Liver (tissue), 9 donors: ENCODE results near the gene CHML. TPM values are rescaled to one million over a fixed set of nuclear protein-coding genes. Genes with fewer than 3 reads are reported as not detected.
A peak's percentile ranks its signal among the peaks of the same experiment; 100 is the strongest.

ENCODE experiments used
- DNase-seq: peaks from one replicate; pipeline ENCODE4 v3.0.0-alpha.2; 2017; ENCODE audit warnings: low spot score
- H3K27ac ChIP-seq, 2 donors: one replicate each; pipeline ENCODE4 v1.7.0; 2013; ENCODE audit warnings: inconsistent platforms in 2 of 2, low read length in 2 of 2, control low read depth in 1 of 2, low read depth in 1 of 2, mild to moderate bottlenecking in 1 of 2
- H3K27me3 ChIP-seq, 4 donors: one replicate each; pipeline versions ENCODE4 v1.6.1 to v1.7.0; 2013; ENCODE audit warnings: low read length in 3 of 4, inconsistent platforms in 1 of 4, mild to moderate bottlenecking in 1 of 4, moderate library complexity in 1 of 4; ENCODE audit not compliant: control insufficient read depth in 4 of 4, insufficient read depth in 4 of 4
- H3K36me3 ChIP-seq, 4 donors: one replicate each; pipeline versions ENCODE4 v1.6.1 to v1.7.0; 2013; ENCODE audit warnings: low read length in 3 of 4, mild to moderate bottlenecking in 3 of 4, low read depth in 1 of 4, moderate library complexity in 1 of 4; ENCODE audit not compliant: control insufficient read depth in 4 of 4, insufficient read depth in 3 of 4
- H3K4me1 ChIP-seq, 4 donors: one replicate each; pipeline versions ENCODE4 v1.6.1 to v1.7.0; 2013; ENCODE audit warnings: low read length in 3 of 4, mild to moderate bottlenecking in 3 of 4, moderate library complexity in 1 of 4; ENCODE audit not compliant: control insufficient read depth in 4 of 4, insufficient read depth in 4 of 4
- H3K4me3 ChIP-seq, 3 donors: one replicate each; pipeline versions ENCODE4 v1.6.1 to v1.7.0; 2013; ENCODE audit warnings: low read length in 3 of 3, control low read depth in 1 of 3, low read depth in 1 of 3, mild to moderate bottlenecking in 1 of 3
- H3K9ac ChIP-seq, 2 donors: one replicate each; pipeline ENCODE4 v1.7.0; 2013; ENCODE audit warnings: low read length in 2 of 2, mild to moderate bottlenecking in 2 of 2, moderate library complexity in 2 of 2, control low read depth in 1 of 2, low read depth in 1 of 2
- H3K9me3 ChIP-seq, 4 donors: one replicate each; pipeline versions ENCODE4 v1.6.1 to v1.7.0; 2013; ENCODE audit warnings: low read length in 3 of 4; ENCODE audit not compliant: control insufficient read depth in 4 of 4
- EGR1 ChIP-seq, 2 donors: IDR thresholded peaks; 2 replicates each; pipeline ENCODE4 v1.6.1; 2016 to 2018; ENCODE audit warnings: antibody characterized with exemption in 2 of 2, low read depth in 2 of 2
- HNF4A ChIP-seq, 2 donors: conservative IDR thresholded peaks; 2 replicates each; pipeline ENCODE4 v1.6.1; 2016; ENCODE audit warnings: antibody characterized with exemption in 2 of 2, mild to moderate bottlenecking in 2 of 2
- JUND ChIP-seq, 2 donors: IDR thresholded peaks; 2 replicates each; pipeline ENCODE4 v1.6.1; 2016; ENCODE audit warnings: antibody characterized with exemption in 2 of 2
- NR2F2 ChIP-seq: IDR thresholded peaks from 2 replicates; pipeline ENCODE4 v1.6.1; 2016; ENCODE audit warnings: antibody characterized with exemption
- RAD21 ChIP-seq, 2 donors: IDR thresholded peaks; 2 replicates each; pipeline ENCODE4 v1.6.1; 2016; ENCODE audit warnings: antibody characterized with exemption in 2 of 2, mild to moderate bottlenecking in 2 of 2
- TAF1 ChIP-seq: conservative IDR thresholded peaks from 2 replicates; pipeline ENCODE4 v1.6.1; 2016; ENCODE audit warnings: antibody characterized with exemption, mild to moderate bottlenecking
- YY1 ChIP-seq: IDR thresholded peaks from 2 replicates; pipeline ENCODE4 v1.6.1; 2016; ENCODE audit warnings: antibody characterized with exemption, mild to moderate bottlenecking
- WGBS: extraction: QIAGEN DNeasy Blood & Tissue Kit; methylation state at CpG from one replicate; pipeline ENCODE4 v1.1.7; 2013; 5-methylcytosine and 5-hydroxymethylcytosine counted together
- polyA plus RNA-seq, 2 donors: library from polyadenylated mRNA; stranded (reverse) in 1 of 2; unstranded in 1 of 2; fragments of 200-250 nt in 1 of 2; fragments of >200 nt in 1 of 2; fragmentation: Nextera tagmentation in 1 of 2; extraction: Ambion mirVana in 1 of 2; gene quantifications; one replicate each; pipeline versions ENCODE4 v1.2.1 to v1.2.3, GENCODE V29; 2013 to 2015
- total RNA-seq, 2 donors: library from RNA; depleted of rRNA; stranded (reverse); fragments of >200 nt; gene quantifications; one replicate each; pipeline ENCODE4 v1.2.3, GENCODE V29; 2014
- TF ChIP-seq, protein P1 (sequence below): fragments of 150-350 bp; IDR thresholded peaks from 2 replicates; pipeline ENCODE4 v1.5.1; 2017; ENCODE audit warnings: improper control_type of control experiment, low read depth, low read length; ENCODE audit not compliant: missing input control
- TF ChIP-seq, protein P2 (sequence below): IDR thresholded peaks from 2 replicates; pipeline ENCODE4 v1.6.1; 2016; ENCODE audit warnings: antibody characterized with exemption
- TF ChIP-seq, protein P3 (sequence below): IDR thresholded peaks from 2 replicates; pipeline ENCODE4 v1.6.1; 2016; ENCODE audit warnings: antibody characterized with exemption
- donor health status: healthy.
- donor health status: healthy.
- donor health status: healthy.
- donor health status: healthy.
- donor health status: healthy.

Gene CHML
- total and polyA plus RNA-seq, 4 donors: 0.53 to 8.1 (median 3.3) TPM

DNA sequence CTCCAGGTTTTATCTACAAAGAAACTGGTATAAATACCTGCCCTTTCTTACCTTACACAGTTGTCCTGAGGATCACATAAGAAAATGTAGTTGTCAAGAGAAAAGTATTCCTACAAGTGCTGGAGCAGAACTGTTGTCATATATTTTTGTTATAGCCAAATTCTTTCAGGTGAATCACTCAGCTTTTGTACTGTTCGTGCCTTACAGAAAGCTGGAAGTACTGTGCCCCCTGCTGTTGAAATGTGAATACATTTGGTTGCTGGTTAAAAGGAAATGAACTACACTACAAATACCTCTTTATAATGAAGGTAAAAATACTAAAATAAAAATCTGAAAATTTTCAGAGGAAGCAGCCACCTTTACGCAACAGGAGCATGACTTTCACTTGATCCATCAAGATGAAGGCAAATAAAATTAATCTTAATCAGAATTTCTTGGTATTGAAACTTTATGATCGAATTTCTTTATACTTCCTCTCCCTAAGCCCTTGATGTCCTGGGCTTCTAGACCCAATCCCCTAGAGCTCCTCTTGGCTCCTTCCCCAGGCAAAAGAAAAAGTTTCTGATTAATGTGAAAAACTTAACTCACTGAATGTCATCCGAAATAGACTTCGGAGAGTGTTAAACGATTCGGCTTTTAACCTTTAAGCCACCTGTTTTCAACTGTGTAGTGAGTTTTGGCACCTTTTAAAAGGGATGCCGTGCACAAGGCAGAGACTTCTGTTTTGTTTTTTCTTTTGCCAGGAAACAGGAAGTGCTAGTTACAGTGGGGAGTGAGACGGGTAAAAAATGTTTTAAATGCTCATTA, 12.5 kb downstream of the CHML start:
- Histone ChIP-seq H3K27me3 (no peaks in the 10 kb centered on the region), H3K4me3 (peak overlapping the region in 1 of 3 donors; percentile 31), H3K9me3 (no peaks in the 10 kb centered on the region), H3K27ac (peak overlapping the region; percentile 50 to 61), H3K9ac (peak overlapping the region; percentile 10 to 37), H3K36me3 (peaks cover 0 to 2% (median 0%) of the 10 kb centered on the region in 4 donors), H3K4me1 (peaks cover 0 to 24% (median 5%) of the 10 kb centered on the region in 4 donors)
- DNase-seq: no peak
- WGBS: 17% methylated on average over 9 of the region's 9 CpGs
- TF ChIP-seq EGR1 (IDR thresholded peaks at IDR 0.05; ENCODE audit: low read depth in 2 of 2) (no peak), RAD21 (IDR thresholded peaks at IDR 0.05) (peak; percentile 91 to 93), HNF4A (conservative IDR thresholded peaks at IDR 0.05) (peak in 1 of 2 donors; percentile 34)
- TF ChIP-seq, protein P1, sequence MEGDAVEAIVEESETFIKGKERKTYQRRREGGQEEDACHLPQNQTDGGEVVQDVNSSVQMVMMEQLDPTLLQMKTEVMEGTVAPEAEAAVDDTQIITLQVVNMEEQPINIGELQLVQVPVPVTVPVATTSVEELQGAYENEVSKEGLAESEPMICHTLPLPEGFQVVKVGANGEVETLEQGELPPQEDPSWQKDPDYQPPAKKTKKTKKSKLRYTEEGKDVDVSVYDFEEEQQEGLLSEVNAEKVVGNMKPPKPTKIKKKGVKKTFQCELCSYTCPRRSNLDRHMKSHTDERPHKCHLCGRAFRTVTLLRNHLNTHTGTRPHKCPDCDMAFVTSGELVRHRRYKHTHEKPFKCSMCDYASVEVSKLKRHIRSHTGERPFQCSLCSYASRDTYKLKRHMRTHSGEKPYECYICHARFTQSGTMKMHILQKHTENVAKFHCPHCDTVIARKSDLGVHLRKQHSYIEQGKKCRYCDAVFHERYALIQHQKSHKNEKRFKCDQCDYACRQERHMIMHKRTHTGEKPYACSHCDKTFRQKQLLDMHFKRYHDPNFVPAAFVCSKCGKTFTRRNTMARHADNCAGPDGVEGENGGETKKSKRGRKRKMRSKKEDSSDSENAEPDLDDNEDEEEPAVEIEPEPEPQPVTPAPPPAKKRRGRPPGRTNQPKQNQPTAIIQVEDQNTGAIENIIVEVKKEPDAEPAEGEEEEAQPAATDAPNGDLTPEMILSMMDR: peak; percentile 66

DNA sequence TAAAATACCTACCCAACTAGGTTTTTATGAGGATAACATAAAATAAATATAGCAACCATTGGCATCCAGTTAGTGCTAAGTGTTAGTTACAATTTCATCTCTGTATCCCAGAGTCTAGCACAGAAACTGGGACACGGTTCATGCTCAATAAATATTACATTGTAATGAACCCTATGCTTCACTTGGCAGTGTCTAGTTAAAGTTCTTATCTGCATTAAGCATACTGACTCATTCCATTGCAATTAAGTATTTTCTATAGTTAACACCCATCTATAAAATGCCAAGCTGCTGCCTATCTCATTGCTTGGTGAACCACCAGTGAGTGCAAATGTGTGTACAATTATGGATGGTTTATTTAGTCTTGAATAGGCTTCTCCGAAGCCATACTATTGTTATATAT, 15.2 kb downstream of the CHML start:
- no peak overlapping the region for H3K9ac ChIP-seq
- TF ChIP-seq, protein P1: no peak
- TF ChIP-seq NR2F2: no peak
- TF ChIP-seq, protein P2, sequence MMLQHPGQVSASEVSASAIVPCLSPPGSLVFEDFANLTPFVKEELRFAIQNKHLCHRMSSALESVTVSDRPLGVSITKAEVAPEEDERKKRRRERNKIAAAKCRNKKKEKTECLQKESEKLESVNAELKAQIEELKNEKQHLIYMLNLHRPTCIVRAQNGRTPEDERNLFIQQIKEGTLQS: no peak
- TF ChIP-seq RAD21 (IDR thresholded peaks at IDR 0.05): no peak
- TF ChIP-seq YY1: no peak
- TF ChIP-seq TAF1: no peak
- TF ChIP-seq, protein P3, sequence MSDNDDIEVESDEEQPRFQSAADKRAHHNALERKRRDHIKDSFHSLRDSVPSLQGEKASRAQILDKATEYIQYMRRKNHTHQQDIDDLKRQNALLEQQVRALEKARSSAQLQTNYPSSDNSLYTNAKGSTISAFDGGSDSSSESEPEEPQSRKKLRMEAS: no peak
- H3K27me3 ChIP-seq: no peaks in the 10 kb centered on the region
- H3K4me1 ChIP-seq: peaks cover 0 to 20% (median 3%) of the 10 kb centered on the region in 4 donors
- WGBS: 81% methylated on average over 2 of the region's 2 CpGs
- no peak overlapping the region for H3K4me3 ChIP-seq
- no peak overlapping the region for H3K27ac ChIP-seq
- no peaks in the 10 kb centered on the region for H3K9me3 ChIP-seq
- DNase-seq: no peak
- H3K36me3 ChIP-seq: peaks cover 0 to 2% (median 0%) of the 10 kb centered on the region in 4 donors

DNA sequence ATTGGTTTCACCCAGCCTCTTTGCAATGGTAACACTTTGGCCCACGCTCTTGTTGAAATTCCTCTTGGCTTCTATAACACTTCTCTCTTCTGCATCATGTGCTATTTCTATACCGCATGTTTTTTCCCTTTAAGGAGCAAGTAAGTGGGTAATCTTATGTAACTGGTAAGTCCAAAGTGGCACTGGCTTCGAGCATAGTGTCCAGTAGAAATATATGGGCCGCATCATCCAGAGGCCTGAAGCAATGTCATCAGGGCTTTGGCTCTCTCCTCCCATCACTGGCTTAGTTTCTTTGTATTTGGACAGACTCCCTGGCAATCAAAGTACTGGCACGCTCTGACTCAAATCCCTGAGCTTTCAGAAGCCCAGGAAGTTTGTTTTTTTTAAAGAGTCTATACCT, 17.5 kb downstream of the CHML start:
- Histone ChIP-seq H3K4me1 (peaks cover 0 to 13% (median 3%) of the 10 kb centered on the region in 4 donors), H3K27me3 (no peaks in the 10 kb centered on the region), H3K9ac (no peak overlapping the region), H3K9me3 (no peaks in the 10 kb centered on the region), H3K4me3 (no peak overlapping the region), H3K36me3 (peaks cover 0 to 2% (median 0%) of the 10 kb centered on the region in 4 donors), H3K27ac (peak overlapping the region; percentile 52 to 57)
- WGBS: 57% methylated on average over 5 of the region's 5 CpGs
- DNase-seq: no peak
- TF ChIP-seq JUND (IDR thresholded peaks at IDR 0.05): peak in 1 of 2 donors; percentile 11
- TF ChIP-seq, protein P3: peak; percentile 37
- TF ChIP-seq RAD21 (IDR thresholded peaks at IDR 0.05): no peak
- TF ChIP-seq HNF4A (conservative IDR thresholded peaks at IDR 0.05): peak in 1 of 2 donors; percentile 11
